K562 (cell line): Measurements from ENCODE around the gene RBM12. TPM values are rescaled to one million over a fixed set of nuclear protein-coding genes. Genes with fewer than 3 reads are reported as not detected.

Source experiments
- BRD9 ChIP-seq: fragments of 450-650 bp; IDR thresholded peaks from 2 replicates; pipeline ENCODE4 v1.6.1; 2018; ENCODE audit warnings: low read depth; ENCODE audit not compliant: partially characterized antibody
- E2F3 ChIP-seq: fragments of 250-450 bp; sonication (Bioruptor Pico); IDR thresholded peaks from 2 replicates; pipeline ENCODE4 v1.4.0; 2020; ENCODE audit warnings: mild to moderate bottlenecking
- GATA2 ChIP-seq: sonication (generic); formaldehyde crosslinking; IDR thresholded peaks from 2 replicates; pipeline ENCODE4 v1.4.0; 2020; ENCODE audit warnings: mild to moderate bottlenecking, missing genetic modification reagents
- IRF9 ChIP-seq: fragments of 450-650 bp; IDR thresholded peaks from 2 replicates; pipeline ENCODE4 v1.6.1; 2016; ENCODE audit warnings: missing biosample characterization, missing genetic modification characterization
- L3MBTL2 ChIP-seq: fragments of 450-650 bp; IDR thresholded peaks from 2 replicates; pipeline ENCODE4 v1.6.1; 2016; ENCODE audit warnings: mild to moderate bottlenecking, moderate library complexity
- PKNOX1 ChIP-seq: fragments of 450-650 bp; IDR thresholded peaks from 2 replicates; pipeline ENCODE4 v1.6.1; 2016
- POLR2AphosphoS2 ChIP-seq: IDR thresholded peaks from 2 replicates; pipeline ENCODE4 v1.6.1; 2012; ENCODE audit warnings: low read length, improper control_type of control experiment
- PTTG1 ChIP-seq: fragments of 450-650 bp; IDR thresholded peaks from 2 replicates; pipeline ENCODE4 v1.6.1; 2016; ENCODE audit warnings: low read depth, mild to moderate bottlenecking, missing genetic modification characterization, missing compliant biosample characterization
- RHOXF2B ChIP-seq: fragments of 250-450 bp; sonication (Bioruptor Pico); conservative IDR thresholded peaks from 2 replicates; pipeline ENCODE4 v1.5.1; 2021
- SMAD1 ChIP-seq: fragments of 150-350 bp; IDR thresholded peaks from 2 replicates; pipeline ENCODE4 v1.6.1; 2014; ENCODE audit warnings: low read length, low read depth; ENCODE audit not compliant: partially characterized antibody
- TEAD2 ChIP-seq: fragments of 450-650 bp; IDR thresholded peaks from 2 replicates; pipeline ENCODE4 v1.6.1; 2016; ENCODE audit warnings: missing genetic modification characterization, control low read depth, missing compliant biosample characterization
- ZC3H8 ChIP-seq: fragments of 450-650 bp; IDR thresholded peaks from 2 replicates; pipeline ENCODE4 v1.6.1; 2017
- ZNF280B ChIP-seq: fragments of 250-450 bp; sonication (Bioruptor Pico); IDR thresholded peaks from 2 replicates; pipeline ENCODE4 v1.5.1; 2021; ENCODE audit warnings: mild to moderate bottlenecking
- ZNF444 ChIP-seq: fragments of 250-450 bp; sonication (Bioruptor Pico); IDR thresholded peaks from 2 replicates; pipeline ENCODE4 v1.4.0; 2020; ENCODE audit warnings: mild to moderate bottlenecking, moderate library complexity
- polyA plus RNA-seq, 8 experiments: library from polyadenylated mRNA; depleted of rRNA in 4 of 8; stranded (reverse) in 5 of 8; unstranded in 3 of 8; fragments of >200 nt; fragmentation: Nextera tagmentation in 2 of 8; fragmentation: Illumina TruSeq in 1 of 8; extraction: Ambion mirVana in 2 of 8; extraction: Trizol in 1 of 8; gene quantifications; 2 replicates each; pipeline versions ENCODE4 v1.2.1 to v1.2.3, GENCODE V29; 2011 to 2014; ENCODE audit warnings: inconsistent platforms in 1 of 8, missing spikeins in 1 of 8
- total RNA-seq, 7 experiments: library from RNA; depleted of rRNA in 6 of 7; stranded (reverse); fragments of >200 nt in 6 of 7; fragmentation: Illumina TruSeq in 2 of 7; extraction: Trizol in 2 of 7; gene quantifications; 2 replicates each; pipeline versions ENCODE4 v1.2.1 to v1.2.3, GENCODE V29; 2011 to 2021; ENCODE audit warnings: low replicate concordance in 1 of 7
- TF ChIP-seq, protein P1 (sequence below): IDR thresholded peaks from 3 replicates; pipeline ENCODE4 v1.6.1; 2011; ENCODE audit warnings: borderline replicate concordance, mild to moderate bottlenecking, moderate library complexity; ENCODE audit not compliant: insufficient read length; ENCODE audit errors: extremely low read depth
- TF ChIP-seq, protein P2 (sequence below), 2 experiments: fragments of 450-650 bp; IDR thresholded peaks; 2 replicates each; pipeline ENCODE4 v1.6.1; 2016
- TF ChIP-seq, protein P3 (sequence below), 2 experiments: fragments of 450-650 bp; conservative IDR thresholded peaks; 2 replicates each; pipeline ENCODE4 v1.6.1; 2017; ENCODE audit warnings: mild to moderate bottlenecking in 2 of 2, moderate library complexity in 2 of 2

The RBM12 gene
- total and polyA plus RNA-seq, 9 of the 15 experiments (the other 6 are each of a cell fraction or from before 2014, with no cell fraction given): 5.0 to 162 (median 73.3) TPM

DNA sequence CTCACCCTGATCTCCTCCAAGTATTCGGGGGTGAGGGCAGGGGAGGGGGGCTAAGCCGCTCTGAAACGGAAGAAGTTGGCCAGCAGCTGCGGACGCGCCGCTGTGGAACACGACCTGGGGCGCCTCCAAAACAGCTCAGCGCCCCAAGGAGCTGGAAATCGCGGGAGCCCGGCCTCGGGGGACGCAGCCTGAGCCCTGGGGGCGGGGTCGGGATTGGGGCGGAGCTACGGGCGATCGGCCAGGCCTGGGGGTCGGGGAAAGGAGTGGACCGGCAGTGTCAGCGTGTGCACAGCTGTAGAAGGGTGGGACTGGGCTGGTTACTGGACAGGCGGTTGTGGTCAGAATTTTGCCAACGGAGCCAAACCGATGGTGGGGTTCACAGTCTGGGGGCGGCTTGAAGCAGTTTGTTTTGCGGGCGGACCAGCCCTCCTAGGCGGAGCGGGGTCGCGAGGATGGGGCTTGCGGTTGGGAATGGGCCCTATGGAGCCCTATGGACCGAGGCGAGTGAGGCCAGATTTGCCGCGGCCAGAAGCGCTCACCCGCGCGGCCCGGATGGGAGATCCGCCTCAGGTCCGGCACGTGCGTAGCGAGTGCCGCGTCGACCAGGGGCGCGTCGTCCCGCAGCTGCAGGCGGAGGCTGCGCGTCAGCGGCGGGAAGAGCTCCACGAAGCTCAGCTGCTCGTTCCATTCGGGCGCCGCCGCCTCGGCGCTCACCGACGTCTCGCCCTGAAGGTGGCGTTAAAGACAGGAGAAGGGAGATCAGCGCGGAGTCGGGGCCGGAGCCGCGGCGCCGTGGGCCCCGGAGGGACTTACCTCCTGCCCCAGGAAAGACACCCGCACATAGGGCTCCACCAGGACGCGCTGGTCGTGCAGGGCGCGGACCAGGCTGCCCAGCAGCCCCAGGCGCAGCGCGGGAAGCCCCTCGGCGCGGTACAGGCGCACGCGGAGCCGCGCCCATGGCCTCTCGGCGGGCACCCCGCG, 63.4 kb downstream of the RBM12 start (continued):
- TF ChIP-seq PKNOX1: no peak
- TF ChIP-seq TEAD2 (tag): no peak
- no peak for TF ChIP-seq PTTG1 (tag)
- TF ChIP-seq ZNF280B: no peak
- TF ChIP-seq ZNF444 (CRISPR knock-in tag): no peak
- no peak for TF ChIP-seq SMAD1
- TF ChIP-seq BRD9: no peak
- no peak for TF ChIP-seq GATA2 (CRISPR knock-in tag)
- peak; percentile 100 for TF ChIP-seq L3MBTL2
- no peak for TF ChIP-seq RHOXF2B (CRISPR knock-in tag)
- TF ChIP-seq IRF9 (tag): no peak
- TF ChIP-seq POLR2AphosphoS2: no peak
- TF ChIP-seq E2F3 (CRISPR knock-in tag): peak; percentile 78; the same call in 1 of the 2 replicates
- TF ChIP-seq, protein P1, sequence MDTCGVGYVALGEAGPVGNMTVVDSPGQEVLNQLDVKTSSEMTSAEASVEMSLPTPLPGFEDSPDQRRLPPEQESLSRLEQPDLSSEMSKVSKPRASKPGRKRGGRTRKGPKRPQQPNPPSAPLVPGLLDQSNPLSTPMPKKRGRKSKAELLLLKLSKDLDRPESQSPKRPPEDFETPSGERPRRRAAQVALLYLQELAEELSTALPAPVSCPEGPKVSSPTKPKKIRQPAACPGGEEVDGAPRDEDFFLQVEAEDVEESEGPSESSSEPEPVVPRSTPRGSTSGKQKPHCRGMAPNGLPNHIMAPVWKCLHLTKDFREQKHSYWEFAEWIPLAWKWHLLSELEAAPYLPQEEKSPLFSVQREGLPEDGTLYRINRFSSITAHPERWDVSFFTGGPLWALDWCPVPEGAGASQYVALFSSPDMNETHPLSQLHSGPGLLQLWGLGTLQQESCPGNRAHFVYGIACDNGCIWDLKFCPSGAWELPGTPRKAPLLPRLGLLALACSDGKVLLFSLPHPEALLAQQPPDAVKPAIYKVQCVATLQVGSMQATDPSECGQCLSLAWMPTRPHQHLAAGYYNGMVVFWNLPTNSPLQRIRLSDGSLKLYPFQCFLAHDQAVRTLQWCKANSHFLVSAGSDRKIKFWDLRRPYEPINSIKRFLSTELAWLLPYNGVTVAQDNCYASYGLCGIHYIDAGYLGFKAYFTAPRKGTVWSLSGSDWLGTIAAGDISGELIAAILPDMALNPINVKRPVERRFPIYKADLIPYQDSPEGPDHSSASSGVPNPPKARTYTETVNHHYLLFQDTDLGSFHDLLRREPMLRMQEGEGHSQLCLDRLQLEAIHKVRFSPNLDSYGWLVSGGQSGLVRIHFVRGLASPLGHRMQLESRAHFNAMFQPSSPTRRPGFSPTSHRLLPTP: no peak
- TF ChIP-seq, protein P2, sequence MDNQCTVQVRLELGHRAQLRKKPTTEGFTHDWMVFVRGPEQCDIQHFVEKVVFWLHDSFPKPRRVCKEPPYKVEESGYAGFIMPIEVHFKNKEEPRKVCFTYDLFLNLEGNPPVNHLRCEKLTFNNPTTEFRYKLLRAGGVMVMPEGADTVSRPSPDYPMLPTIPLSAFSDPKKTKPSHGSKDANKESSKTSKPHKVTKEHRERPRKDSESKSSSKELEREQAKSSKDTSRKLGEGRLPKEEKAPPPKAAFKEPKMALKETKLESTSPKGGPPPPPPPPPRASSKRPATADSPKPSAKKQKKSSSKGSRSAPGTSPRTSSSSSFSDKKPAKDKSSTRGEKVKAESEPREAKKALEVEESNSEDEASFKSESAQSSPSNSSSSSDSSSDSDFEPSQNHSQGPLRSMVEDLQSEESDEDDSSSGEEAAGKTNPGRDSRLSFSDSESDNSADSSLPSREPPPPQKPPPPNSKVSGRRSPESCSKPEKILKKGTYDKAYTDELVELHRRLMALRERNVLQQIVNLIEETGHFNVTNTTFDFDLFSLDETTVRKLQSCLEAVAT (IDR thresholded peaks at IDR 0.05): no peak
- TF ChIP-seq ZC3H8: no peak
- TF ChIP-seq, protein P3, sequence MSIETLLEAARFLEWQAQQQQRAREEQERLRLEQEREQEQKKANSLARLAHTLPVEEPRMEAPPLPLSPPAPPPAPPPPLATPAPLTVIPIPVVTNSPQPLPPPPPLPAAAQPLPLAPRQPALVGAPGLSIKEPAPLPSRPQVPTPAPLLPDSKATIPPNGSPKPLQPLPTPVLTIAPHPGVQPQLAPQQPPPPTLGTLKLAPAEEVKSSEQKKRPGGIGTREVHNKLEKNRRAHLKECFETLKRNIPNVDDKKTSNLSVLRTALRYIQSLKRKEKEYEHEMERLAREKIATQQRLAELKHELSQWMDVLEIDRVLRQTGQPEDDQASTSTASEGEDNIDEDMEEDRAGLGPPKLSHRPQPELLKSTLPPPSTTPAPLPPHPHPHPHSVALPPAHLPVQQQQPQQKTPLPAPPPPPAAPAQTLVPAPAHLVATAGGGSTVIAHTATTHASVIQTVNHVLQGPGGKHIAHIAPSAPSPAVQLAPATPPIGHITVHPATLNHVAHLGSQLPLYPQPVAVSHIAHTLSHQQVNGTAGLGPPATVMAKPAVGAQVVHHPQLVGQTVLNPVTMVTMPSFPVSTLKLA (conservative IDR thresholded peaks at IDR 0.05): peak in 1 of 2 experiments; percentile 74; a peak in 3 of 4 replicates
